ENCODE measurements around the gene UHRF1. TPM values are rescaled to one million over a fixed set of nuclear protein-coding genes. Genes with fewer than 3 reads are reported as not detected.

UHRF1 gene
- total RNA-seq: 5.8 and 6.2 TPM in 2 replicates

GRCh38 chr19:4909156-4909896, at the start of gene UHRF1:
Gene UHRF1, plus strand, starts transcription at chr19:4909501. Its CDS starts 1,385 bp downstream, at chr19:4910886.

GRCh38 chr19:4867534-4868285, 41.6 kb upstream of the UHRF1 start, which contains the start of gene PLIN3:
Gene PLIN3, minus strand, starts transcription at chr19:4867667. Its CDS starts 6,273 bp downstream, at chr19:4861394.

GRCh38 chr19:4902796-4903195, 6.5 kb upstream of the UHRF1 start, which contains the start of gene ARRDC5:
Gene ARRDC5, minus strand, starts transcription at chr19:4902896. Its CDS starts 71 bp downstream, at chr19:4902825.

DNA sequence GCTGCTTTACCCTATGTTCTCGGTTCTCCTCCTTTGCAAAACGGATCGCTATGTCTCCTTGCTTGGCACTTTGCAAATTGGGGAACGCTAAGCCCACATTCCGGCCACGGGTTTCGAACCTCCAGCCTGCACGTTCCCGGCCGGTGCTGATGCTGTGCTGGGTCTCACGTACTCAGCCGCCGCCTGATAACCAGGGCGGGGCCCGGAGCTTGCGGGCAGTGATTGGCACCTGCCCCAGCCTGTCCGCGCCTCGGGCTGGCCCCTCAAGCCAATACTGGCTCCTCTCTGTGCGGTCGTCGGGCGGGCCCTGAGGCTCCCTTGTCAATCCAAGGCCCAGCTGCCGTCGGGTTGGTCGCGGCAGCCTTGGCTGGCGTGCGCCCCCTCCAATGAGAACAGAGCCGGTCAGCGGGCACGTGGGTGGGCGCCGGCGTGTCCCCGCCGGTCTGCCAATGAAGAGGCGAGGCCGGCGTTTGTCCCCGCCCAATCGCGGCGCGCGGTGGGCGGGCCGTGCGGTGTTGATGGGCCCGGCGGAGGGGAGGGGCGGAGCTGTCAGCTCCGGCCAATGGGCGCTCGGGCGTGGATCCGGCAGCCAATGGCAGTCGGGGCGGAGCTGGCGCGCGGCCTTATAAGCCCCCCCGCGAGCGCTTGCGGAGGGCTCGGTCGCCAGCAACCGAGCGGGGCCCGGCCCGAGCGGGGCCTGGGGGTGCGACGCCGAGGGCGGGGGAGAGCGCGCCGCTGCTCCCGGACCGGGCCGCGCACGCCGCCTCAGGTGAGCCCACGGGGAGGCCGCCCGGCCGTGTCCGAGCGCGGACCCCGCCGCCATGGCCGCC, 59.4 kb downstream of the UHRF1 start, which contains the start of gene KDM4B:
KDM4B (plus strand) TSS at position 652 of the 830 bp plus-strand sequence. CDS start 63,778 bp downstream, outside the sequence.

Other genes with a start within 250 kb of the UHRF1 start
- 353 and 419 TPM in 2 replicates for gene MYDGF, start 239.2 kb upstream of the UHRF1 start, total RNA-seq
- gene DPP9, start 185.7 kb upstream of the UHRF1 start, total RNA-seq: 18.8 and 23.5 TPM in 2 replicates
- 9.0 and 11.8 TPM in 2 replicates for gene FEM1A, start 117.8 kb upstream of the UHRF1 start, total RNA-seq
- gene TICAM1, start 77.8 kb upstream of the UHRF1 start, total RNA-seq: 1.1 and 1.4 TPM in 2 replicates
- gene PLIN3, start 41.8 kb upstream of the UHRF1 start, total RNA-seq: 237 and 246 TPM in 2 replicates
- gene ARRDC5, start 6.6 kb upstream of the UHRF1 start, total RNA-seq: not detected in 2 replicates
- gene KDM4B, start 59.6 kb downstream of the UHRF1 start, total RNA-seq: 10.4 and 17.7 TPM in 2 replicates